Heart left ventricle (tissue), 16 donors: ENCODE results near the gene NRCAM. TPM values are rescaled to one million over a fixed set of nuclear protein-coding genes. Genes with fewer than 3 reads are reported as not detected.
A peak's percentile ranks its signal among the peaks of the same experiment; 100 is the strongest.

Experiments
- ATAC-seq, 4 donors: fragments of 200-7000 bp; cut with Tn5 transposase; one replicate each; pipeline ENCODE4 v1.9.1; 2020 to 2022; ENCODE audit warnings: moderate library complexity in 4 of 4, mild to moderate bottlenecking in 3 of 4, moderate number of reproducible peaks in 1 of 4
- DNase-seq, 5 donors: peaks; one replicate each; pipeline ENCODE4 v3.0.0-alpha.2; 2020
- H3K27ac ChIP-seq, 12 donors: fragments of 200-600 bp; sonication (generic) in 4 of 12; one replicate each; pipeline versions ENCODE4 v1.5.0 to v1.8.0; 2016 to 2022; ENCODE audit warnings: mild to moderate bottlenecking in 2 of 12
- H3K27me3 ChIP-seq, 9 donors: fragments of 200-600 bp; sonication (generic) in 2 of 9; one replicate each; pipeline versions ENCODE4 v1.5.1 to v1.8.0; 2016 to 2022; ENCODE audit warnings: mild to moderate bottlenecking in 3 of 9
- H3K36me3 ChIP-seq, 9 donors: fragments of 200-600 bp; sonication (generic) in 2 of 9; one replicate each; pipeline versions ENCODE4 v1.5.0 to v1.8.0; 2018 to 2022; ENCODE audit warnings: mild to moderate bottlenecking in 2 of 9
- H3K4me1 ChIP-seq, 12 donors: fragments of 200-600 bp; sonication (generic) in 4 of 12; one replicate each; pipeline versions ENCODE4 v1.5.0 to v1.8.0; 2016 to 2022; ENCODE audit warnings: mild to moderate bottlenecking in 3 of 12
- H3K4me3 ChIP-seq, 12 donors: fragments of 200-600 bp; sonication (generic) in 4 of 12; one replicate each; pipeline versions ENCODE4 v1.5.0 to v1.8.0; 2017 to 2022; ENCODE audit warnings: mild to moderate bottlenecking in 9 of 12, moderate library complexity in 4 of 12
- H3K9me3 ChIP-seq, 12 donors: fragments of 200-600 bp; sonication (generic) in 4 of 12; one replicate each; pipeline versions ENCODE4 v1.5.0 to v1.8.0; 2016 to 2022; ENCODE audit warnings: mild to moderate bottlenecking in 1 of 12
- POLR2A ChIP-seq, 2 donors: fragments of 450-650 bp; IDR thresholded peaks; one replicate each; pipeline ENCODE4 v1.6.1; 2017; ENCODE audit warnings: antibody characterized with exemption in 2 of 2, mild to moderate bottlenecking in 2 of 2, moderate library complexity in 2 of 2
- WGBS, 4 donors: extraction: QIAGEN DNeasy Blood & Tissue Kit in 2 of 4; methylation state at CpG; one replicate each; pipeline versions ENCODE4 v1.1.5 to v1.1.7; 2013 to 2018; 5-methylcytosine and 5-hydroxymethylcytosine counted together
- intact Hi-C, 10 donors: fragments of 100-400 bp; cut with DNase I; formaldehyde crosslinking; loops; one replicate each; pipeline versions ENCODE4 v1.11.1 to v1.14.2; 2022
- polyA plus RNA-seq, 2 donors: library from polyadenylated mRNA; stranded (reverse); fragments of 200-250 nt; gene quantifications; one replicate each; pipeline ENCODE4 v1.2.3, GENCODE V29; 2013
- total RNA-seq, 9 donors: library from RNA; depleted of rRNA in 2 of 9; stranded (reverse); fragments of >200 nt in 2 of 9; fragmentation: NEBNext Ultra II Directional in 3 of 9; extraction: Animal tissue kit (Norgen Biotek cat#: 25700) in 3 of 9; gene quantifications; one replicate each; pipeline versions ENCODE4 v1.1.0 to v1.2.4, GENCODE V29; 2016 to 2023
- TF ChIP-seq, protein P1 (sequence below), 12 donors: fragments of 200-600 bp; sonication (generic) in 4 of 12; IDR thresholded peaks; one replicate each; pipeline versions ENCODE4 v1.5.0 to v1.8.0; 2018 to 2022; ENCODE audit warnings: antibody characterized with exemption in 12 of 12, mild to moderate bottlenecking in 5 of 12
- donor health status: ischemic (EF 13 %, LVEDD 7.1; RV severe dilation, severe dysfunction).
- donor health status: healthy with polysubstance abuse.
- donor health status: DM: no; HTN: yes; CAD: no.
- donor health status: DM: no; HTN: no; CAD: no.
- donor health status: ischemic (EF 25% LVEDD 6.9; RV normal size, moderate dysfunction).
- donor health status: ischemic (EF 25% LVEDD 5.7; RV mildly dilated, moderate dysfunction).
- donor health status: healthy.
- donor health status: DM: yes; HTN: yes; CAD: no.
- donor health status: ischemic (EF 35%, LVEDD 5.7; RV mildly dilated, moderate dysfunction).
- donor health status: nonischemic (EF 11% LVEDD 7.7; RV severe dilation, severe dysfunction).
- donor health status: DM: yes; HTN: yes; CAD: no.
- donor health status: PGD.
- donor health status: ischemic (EF 29% LVEDD 5.4; RV normal size, mild dysfunction).
- donor health status: nonischemic (EF 23%, LVEDD 6.1; RV moderate dilation, normal function).

NRCAM gene
- total and polyA plus RNA-seq, 11 donors = 0.07 to 2.5 (median 0.36) TPM

DNA sequence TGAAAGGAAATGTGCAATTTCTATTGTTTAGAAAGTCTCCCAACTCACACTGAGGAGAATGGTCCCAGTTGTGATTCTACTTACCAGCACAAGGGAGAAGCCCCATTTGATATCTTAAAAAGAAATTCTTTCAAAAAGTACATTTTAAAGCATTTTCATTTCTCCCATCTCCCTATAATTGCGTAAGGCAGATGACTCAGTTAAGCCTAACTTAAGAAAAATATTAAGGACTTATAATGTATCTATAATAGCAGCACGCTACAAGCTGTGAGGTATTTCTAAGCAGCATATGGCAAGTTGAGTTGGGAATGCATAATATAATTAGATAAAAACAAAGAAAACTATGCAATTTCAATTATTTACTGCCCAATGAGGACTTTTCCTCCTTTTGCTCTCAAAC lies 8.5 kb upstream of the NRCAM start:
- TF ChIP-seq, protein P1, sequence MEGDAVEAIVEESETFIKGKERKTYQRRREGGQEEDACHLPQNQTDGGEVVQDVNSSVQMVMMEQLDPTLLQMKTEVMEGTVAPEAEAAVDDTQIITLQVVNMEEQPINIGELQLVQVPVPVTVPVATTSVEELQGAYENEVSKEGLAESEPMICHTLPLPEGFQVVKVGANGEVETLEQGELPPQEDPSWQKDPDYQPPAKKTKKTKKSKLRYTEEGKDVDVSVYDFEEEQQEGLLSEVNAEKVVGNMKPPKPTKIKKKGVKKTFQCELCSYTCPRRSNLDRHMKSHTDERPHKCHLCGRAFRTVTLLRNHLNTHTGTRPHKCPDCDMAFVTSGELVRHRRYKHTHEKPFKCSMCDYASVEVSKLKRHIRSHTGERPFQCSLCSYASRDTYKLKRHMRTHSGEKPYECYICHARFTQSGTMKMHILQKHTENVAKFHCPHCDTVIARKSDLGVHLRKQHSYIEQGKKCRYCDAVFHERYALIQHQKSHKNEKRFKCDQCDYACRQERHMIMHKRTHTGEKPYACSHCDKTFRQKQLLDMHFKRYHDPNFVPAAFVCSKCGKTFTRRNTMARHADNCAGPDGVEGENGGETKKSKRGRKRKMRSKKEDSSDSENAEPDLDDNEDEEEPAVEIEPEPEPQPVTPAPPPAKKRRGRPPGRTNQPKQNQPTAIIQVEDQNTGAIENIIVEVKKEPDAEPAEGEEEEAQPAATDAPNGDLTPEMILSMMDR (IDR thresholded peaks at IDR 0.05) = no peak
- no peak for TF ChIP-seq POLR2A (IDR thresholded peaks at IDR 0.05)
- Histone ChIP-seq H3K4me1 (no peaks in the 10 kb centered on the region), H3K9me3 (no peaks in the 10 kb centered on the region), H3K27me3 (peaks cover 0 to 8% (median 0%) of the 10 kb centered on the region in 9 donors), H3K36me3 (no peaks in the 10 kb centered on the region), H3K27ac (no peak overlapping the region), H3K4me3 (no peak overlapping the region)
- DNase-seq = no peak
- 95 to 96% (median 96%) methylated on average over 2 of the region's 2 CpGs for WGBS, 4 donors
- ATAC-seq = no peak
- intact Hi-C loops = loop anchor here in 3 of 10 donors (5.0 to 10.0 kb wide), 2 partner anchors 280 to 282 kb away; no protein-coding TSS in a partner anchor

DNA sequence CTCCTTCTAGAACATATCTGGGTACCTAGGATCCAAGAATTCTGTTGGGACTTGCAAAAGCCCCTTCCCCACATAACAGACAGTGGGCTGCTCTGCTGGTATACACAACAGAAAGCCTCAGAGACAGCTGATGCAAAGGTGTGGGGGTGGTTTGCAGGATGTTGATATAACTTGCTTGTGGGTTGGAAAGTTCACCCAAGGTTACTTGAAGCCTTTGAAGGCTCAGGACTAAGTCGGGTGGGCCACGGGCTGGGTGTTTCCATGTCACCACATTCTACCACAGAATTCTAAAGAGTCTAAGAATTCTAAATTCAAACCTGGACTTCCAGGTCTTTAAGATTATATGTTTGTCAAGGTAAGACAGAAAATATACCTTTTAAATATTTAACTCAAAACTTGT lies 7.4 kb upstream of the NRCAM start:
- DNase-seq = no peak
- Histone ChIP-seq H3K4me1 (no peaks in the 10 kb centered on the region), H3K36me3 (no peaks in the 10 kb centered on the region), H3K9me3 (no peaks in the 10 kb centered on the region), H3K27me3 (peaks cover 0 to 14% (median 0%) of the 10 kb centered on the region in 9 donors), H3K27ac (no peak overlapping the region), H3K4me3 (no peak overlapping the region)
- WGBS, 4 donors = 62 to 72% (median 64%) methylated on average over 2 of the region's 2 CpGs
- intact Hi-C loops = loop anchor here in 3 of 10 donors (5.0 to 10.0 kb wide), 2 partner anchors 279 to 281 kb away; no protein-coding TSS in a partner anchor
- TF ChIP-seq, protein P1 (IDR thresholded peaks at IDR 0.05) = no peak
- TF ChIP-seq POLR2A (IDR thresholded peaks at IDR 0.05) = no peak
- no peak for ATAC-seq

DNA sequence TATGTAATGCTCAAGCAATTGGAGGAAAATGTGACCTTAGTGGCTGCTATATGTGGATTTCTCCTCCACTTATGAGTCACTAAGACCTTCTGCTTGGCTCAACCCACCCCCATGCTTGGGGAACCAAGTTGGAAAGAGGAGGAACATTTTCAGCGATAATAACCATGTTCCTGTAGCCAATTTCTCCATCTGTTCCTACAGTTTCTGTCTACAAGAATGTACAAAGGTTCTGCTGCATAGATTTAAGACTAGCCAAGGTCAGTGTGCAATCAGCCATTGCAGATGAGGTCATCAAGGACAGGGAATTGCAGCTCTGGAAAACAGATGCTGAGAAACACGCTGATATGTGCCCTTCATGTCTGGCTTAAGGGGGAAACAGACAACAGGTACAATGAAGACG lies 5.6 kb upstream of the NRCAM start:
- DNase-seq (no peak), ATAC-seq (peak in 1 of 4 donors; percentile 61)
- no peak overlapping the region for H3K27ac ChIP-seq
- no peak overlapping the region for H3K4me3 ChIP-seq
- peaks cover 0 to under 1% (median 0%) of the 10 kb centered on the region in 12 donors for H3K4me1 ChIP-seq
- no peak for TF ChIP-seq POLR2A (IDR thresholded peaks at IDR 0.05)
- TF ChIP-seq, protein P1 (IDR thresholded peaks at IDR 0.05) = no peak
- intact Hi-C loops = loop anchor here in 4 of 10 donors (2.0 to 10.0 kb wide), 3 partner anchors 277 to 281 kb away; no protein-coding TSS in a partner anchor
- no peaks in the 10 kb centered on the region for H3K9me3 ChIP-seq
- 62 to 72% (median 68%) methylated on average over 3 of the region's 3 CpGs for WGBS, 4 donors
- H3K27me3 ChIP-seq = peaks cover 0 to 30% (median 5%) of the 10 kb centered on the region in 9 donors
- no peaks in the 10 kb centered on the region for H3K36me3 ChIP-seq

DNA sequence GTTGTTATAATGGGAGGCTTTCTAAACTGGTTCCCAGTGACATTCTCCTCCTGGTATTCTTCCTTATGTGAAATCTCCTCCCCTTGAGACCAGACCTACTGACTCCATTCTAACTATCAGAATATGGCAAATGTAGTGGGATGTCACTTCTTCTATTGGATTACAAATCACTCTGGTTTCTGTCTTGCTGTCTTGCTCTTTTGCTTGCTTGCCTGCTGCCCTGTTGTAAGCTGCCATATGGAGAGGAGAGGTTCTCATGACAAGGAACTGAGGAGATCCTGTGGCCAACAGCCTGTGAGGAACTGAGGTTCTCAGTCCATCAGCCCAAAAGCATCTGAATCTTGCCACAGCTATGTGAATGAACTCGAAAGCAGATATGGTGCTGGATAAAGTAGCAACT lies 4.7 kb upstream of the NRCAM start:
- H3K27ac ChIP-seq = no peak overlapping the region
- H3K36me3 ChIP-seq = no peaks in the 10 kb centered on the region
- no peaks in the 10 kb centered on the region for H3K9me3 ChIP-seq
- H3K27me3 ChIP-seq = peaks cover 0 to 37% (median 11%) of the 10 kb centered on the region in 9 donors
- ATAC-seq (no peak), DNase-seq (no peak)
- peaks cover 0 to 9% (median 1%) of the 10 kb centered on the region in 12 donors for H3K4me1 ChIP-seq
- intact Hi-C loops = loop anchor here in 4 of 10 donors (2.0 to 10.0 kb wide), 3 partner anchors 276 to 280 kb away; no protein-coding TSS in a partner anchor
- H3K4me3 ChIP-seq = no peak overlapping the region
- TF ChIP-seq POLR2A (IDR thresholded peaks at IDR 0.05) = no peak
- TF ChIP-seq, protein P1 (IDR thresholded peaks at IDR 0.05) = no peak
- WGBS, 4 donors = 78 to 96% (median 83%) methylated on average over 1 of the region's 1 CpG
